Right lung (tissue), 5 donors: Measurements from ENCODE around the gene LIN9. TPM values are rescaled to one million over a fixed set of nuclear protein-coding genes. Genes with fewer than 3 reads are reported as not detected.
"Not testable (repeated sequence)": the region's sequence is repeated elsewhere in the genome, so short reads cannot be mapped to it uniquely, and the experiment has no call there.

ENCODE experiments used
- DNase-seq, 2 donors: peaks; one replicate each; pipeline ENCODE4 v3.0.0-alpha.2; 2013
- polyA plus RNA-seq, 5 donors: library from polyadenylated mRNA; unstranded; fragments of 120-200 nt; gene quantifications; one replicate each; pipeline versions ENCODE4 v1.2.1 to v1.2.3, GENCODE V29; 2013; ENCODE audit warnings: inconsistent platforms in 1 of 5, low replicate concordance in 1 of 5; ENCODE audit not compliant: insufficient read length in 5 of 5, insufficient read depth in 1 of 5

The LIN9 gene
- polyA plus RNA-seq, 5 donors: 9.3 to 17.9 (median 13.9) TPM

DNA sequence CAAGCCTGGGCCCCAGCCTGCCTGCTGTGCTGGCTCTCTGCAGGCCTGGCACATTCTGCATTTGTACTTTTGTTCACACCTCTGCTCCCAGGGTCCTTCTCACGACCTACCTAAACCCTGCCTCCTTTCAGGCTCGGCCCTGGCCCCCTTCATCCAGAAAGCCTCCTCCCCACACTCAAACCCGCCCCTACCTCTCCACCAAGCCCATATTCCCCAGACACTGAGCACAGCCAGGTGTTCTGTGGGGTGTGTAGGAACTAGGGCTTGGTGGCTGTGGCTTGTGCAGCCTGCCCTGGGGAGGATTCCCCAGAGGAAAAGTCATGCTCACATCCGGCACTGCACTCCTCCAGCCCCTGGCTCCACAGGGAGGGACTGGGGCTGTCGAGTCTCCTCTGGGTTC lies 93.7 kb downstream of the LIN9 start:
- DNase-seq: no peak

DNA sequence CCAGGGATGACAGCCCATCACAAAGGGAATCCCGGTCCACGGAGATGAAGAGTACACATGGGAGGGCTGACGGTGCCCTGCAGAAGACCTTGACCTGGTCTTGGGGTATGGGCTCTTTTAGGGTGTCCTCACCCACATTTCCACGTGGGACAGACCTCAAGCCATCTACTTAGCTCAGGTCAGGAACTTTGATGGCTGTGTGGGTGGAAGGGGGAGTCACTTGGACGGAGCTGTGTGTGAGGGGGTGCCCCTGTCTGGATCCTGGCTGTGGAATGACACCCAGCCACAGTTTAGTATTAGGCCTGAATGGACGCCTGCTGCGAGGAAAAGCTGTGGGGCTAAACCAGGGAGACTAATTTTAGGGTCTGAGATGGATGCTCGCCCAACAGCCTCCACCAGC lies 96.4 kb downstream of the LIN9 start:
- DNase-seq: no peak

DNA sequence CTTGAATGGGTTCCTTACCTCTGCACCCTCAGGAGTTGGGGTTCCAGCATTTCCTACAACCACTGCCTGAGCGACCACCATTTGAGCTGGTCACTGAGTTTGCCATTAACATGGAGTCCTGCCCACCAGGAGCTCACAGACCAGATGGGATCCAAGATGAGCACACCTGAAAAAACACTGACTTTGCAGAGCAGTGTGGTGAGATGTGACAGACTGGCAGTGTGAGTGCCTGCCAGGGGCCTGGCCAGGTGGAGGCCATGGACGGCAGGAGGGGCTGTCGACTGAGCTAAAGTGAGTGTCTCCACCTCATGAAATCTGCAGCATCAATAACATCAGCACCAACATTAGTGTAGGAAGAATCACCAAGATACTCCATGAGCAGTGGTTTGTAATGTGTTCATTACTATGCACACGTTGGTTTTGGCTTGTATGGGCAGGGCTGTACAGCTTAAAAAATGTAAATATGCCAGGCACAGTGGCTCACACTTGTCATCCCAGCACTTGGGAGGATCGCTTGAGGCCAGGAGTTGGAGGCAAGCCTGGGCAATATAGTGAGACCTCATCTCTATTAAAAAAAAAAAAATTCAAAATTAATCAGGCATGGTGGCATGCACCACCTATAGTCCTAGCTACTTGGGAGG lies 97.7 kb downstream of the LIN9 start:
- DNase-seq: no peak

DNA sequence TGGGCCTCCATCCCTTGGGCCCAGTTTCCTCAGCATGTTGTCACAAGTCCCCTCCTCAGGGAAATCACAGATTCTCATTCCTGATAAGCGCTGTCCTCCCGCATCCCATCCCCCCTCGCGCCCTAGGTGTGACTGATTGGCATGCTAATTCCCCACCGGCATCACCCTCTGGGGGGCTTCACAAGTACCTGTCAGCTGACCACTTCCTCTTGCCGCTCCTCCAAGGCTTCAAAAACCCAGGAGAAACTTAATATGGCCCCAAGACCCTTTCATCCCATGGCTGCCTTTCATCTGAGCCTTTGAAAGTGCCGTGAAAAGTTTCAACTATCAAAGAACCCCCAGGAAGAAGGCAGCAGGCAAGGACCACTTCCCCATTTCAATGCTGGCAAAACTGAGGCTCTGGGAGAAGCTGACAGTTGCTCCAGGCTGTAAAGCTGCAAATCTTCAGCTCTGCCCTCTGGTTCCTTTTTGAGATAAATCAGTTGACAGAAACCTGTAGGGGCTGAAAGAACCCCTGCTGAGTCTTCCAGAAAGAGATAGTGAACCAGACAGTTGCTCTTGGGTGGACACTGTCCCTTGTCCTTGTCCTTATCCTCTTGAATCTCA lies 98.3 kb downstream of the LIN9 start:
- no peak for DNase-seq

DNA sequence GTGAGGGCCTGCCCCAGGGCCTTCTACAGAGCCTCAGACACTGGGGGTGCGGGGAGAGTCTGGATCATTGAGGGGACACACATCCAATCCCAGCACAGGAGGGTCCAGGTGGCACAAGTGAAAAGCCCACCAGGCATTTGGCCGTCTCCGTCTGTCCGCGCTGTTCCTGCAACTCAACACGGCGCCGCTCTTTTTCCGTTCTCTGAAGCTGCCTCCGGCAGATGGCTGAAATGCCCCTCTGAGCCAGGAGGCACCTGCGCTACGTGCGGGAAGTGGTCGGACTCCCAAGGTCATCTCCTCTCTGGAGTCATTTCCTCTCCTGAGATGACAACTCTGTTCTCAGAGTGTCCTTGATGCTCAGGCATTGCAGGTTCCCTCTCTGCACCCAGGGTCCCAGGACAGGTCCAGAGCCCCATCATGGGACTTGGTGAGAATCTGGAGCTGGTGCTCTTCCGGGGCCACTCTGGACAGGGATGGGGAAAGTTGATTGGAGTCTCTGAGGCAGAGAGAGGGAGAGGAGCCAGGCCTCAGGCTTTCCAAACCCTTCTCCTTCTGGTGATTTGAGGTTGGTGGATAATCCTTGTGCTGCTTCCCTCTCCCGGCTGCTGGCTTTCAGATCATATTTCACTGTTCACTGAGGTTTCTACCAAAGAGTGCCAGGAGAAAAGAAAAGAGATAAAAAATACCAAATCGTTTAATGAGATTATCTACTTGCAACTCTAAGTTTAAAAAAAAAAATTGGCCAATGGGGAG lies 99.5 kb downstream of the LIN9 start:
- no peak for DNase-seq

DNA sequence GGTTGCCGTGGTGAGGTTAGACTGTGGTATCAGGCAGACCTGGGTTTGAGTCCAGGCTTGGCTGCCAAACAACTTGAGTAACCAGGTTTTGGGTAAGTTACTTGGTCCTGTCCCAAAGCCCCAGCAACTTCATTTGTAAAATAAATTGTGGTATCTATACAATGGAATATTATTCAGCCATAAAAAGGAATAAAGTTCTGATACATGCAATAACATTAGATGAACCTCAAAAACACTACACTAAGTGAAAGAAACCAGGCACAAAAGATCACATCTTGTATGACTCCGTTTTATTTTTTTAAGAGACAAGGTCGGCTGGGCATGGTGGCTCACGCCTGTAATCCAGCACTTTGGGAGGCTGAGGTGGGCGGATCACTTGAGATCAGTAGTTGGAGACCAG lies 101.9 kb downstream of the LIN9 start:
- no peak for DNase-seq

DNA sequence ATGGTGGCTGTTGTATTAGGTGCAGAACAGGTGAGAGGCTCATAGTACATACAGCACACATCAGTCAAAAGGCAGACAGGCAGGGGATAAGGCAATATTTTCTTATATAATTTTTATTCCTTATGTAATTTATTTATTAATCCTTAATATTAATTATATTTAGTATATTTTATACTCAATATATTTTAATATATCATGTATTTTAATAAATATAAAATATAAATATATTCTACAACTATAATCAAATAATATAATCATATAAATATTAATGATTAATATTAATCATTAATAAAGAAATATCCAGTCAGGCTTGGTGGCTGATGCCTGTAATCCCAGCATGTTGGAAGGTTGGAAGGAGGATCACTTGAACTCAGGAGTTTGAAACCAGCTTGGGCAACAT lies 104.8 kb downstream of the LIN9 start:
- no peak for DNase-seq

DNA sequence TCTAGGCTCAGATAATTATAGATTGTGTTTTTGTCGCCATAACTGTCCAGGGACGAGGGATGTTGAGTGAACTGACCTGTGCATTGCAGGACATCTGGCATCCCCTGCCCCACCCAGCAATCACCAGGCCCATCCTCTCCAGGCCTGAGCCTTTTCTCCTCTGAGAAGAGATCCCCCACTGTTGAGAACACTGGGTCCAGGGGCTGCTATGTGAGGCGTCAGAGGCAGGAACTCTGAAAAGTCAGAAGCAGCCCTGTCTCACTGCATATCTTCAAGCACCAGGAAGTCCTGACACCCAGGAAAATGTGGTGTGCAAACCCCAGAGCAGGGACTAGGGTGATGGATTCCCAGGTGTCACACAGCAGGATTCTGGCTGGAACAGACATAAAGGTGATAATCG lies 105.3 kb downstream of the LIN9 start:
- no peak for DNase-seq

DNA sequence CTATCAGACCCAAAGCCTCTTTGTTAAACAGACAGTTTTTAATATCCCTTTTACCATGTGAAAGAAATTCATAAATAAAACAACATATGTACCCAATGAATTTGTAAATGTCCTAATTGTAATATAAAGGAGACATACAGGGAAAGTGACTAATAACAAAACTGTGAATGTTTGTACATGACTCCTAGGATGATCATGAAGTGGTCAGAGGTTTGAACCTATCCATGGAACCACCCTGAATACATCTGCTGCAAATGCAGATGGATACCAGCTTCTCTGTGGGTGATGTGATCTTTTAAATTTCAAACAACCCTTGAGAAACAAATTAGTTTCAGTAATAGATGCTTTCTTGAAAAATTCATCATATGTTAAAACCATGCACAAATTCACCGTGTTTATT lies 105.7 kb downstream of the LIN9 start:
- DNase-seq: no peak

DNA sequence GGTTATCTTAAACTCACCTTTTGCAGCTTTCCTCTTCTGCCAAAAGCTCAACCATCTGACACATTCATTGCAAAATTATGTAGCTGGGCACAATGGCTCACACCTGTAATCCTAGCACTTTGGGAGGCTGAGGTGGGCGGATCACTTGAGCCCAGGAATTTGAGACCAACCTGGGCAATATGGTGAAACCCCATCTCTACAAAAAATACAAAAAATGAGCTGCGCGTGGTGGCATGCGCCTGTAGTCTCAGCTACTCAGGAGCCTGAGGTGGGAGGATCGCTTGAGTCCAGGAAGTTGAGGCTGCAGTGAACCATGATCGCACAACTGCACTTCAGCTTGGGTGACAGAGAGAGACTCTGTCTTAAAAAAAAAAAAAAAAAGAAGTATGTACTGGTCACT lies 106.3 kb downstream of the LIN9 start:
- DNase-seq: not testable (repeated sequence)

DNA sequence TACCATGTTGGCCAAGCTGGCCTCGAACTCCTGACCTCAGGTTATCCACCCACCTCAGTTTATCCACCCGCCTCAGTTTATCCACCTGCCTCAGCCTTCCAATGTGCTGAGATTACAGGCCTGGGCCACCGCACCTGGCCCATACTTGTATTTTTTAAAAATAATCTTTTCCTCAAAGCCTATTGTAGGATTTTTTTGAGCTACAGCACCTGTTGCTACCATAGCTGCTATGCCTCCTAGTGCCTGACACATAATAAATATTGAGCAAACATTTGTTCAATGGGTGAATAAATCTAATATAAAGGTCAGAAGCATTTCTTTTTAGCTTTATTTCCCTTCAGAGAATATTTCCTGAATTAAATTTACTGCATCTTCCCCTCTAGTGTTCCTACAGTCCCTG lies 106.7 kb downstream of the LIN9 start:
- no peak for DNase-seq

DNA sequence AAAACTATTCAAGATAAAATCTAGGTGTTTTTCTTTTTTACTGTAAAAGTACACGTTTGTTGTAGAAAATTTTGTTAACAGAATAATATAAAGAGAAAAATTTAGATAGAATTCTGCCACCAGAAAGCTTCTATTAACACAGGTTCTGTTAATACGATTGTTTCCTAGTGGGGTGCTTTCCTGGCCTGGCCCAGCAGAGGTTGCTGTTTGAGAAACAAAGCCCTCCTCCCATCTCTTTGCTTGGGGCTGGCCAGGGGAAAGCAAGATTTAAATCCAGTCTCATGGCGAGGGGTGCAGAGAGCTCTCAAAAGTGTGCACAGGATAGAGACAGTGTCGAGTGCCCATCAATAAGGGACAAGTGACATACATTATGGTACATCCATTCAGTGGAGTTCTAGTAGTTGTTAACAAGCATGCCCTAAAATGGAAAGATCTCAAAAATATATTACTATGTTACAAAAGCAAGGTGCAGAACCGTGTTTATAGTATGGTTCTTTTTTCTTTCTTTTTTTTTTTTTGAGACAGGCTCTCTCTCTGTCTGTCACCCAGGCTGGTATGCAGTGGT lies 107.9 kb downstream of the LIN9 start:
- DNase-seq: no peak

DNA sequence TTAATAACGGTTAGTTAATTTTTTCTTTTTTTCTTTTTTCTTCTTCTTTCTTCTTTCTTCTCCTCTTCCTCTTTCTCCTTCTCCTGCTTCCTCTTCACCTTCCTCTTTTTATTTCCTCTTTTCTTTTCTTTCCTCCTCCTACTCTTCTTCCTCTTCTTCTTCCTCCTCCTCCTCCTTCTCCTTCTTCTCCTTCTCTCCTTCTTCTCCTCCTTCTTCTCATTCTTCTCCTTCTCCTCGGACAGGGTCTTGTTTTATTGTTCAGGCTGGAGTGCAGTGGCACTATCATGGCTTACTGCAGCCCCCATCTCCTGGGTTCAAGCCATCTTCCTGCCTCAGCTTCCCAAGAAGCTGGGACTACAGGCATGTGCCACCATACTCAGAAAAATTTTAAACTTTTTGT lies 109.0 kb downstream of the LIN9 start:
- no peak for DNase-seq

DNA sequence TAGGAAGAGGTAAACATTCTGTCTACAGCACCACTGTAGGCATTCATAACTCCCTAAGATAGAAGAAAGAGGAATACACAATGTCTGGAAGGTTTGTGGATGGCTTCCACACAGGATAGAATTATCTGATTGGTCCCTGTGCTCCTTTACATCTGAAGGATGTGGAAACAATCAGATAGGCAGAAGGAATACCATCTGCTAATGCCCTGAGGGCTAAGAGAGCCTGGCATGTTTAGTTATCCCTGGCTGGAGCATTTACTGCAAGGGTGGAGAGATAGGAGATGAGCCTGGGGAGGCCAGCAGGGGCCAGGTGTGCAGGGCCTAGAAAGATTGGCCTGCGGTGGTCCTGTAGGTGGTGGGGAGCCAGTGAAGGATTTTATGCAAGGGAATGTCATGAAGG lies 113.8 kb downstream of the LIN9 start:
- no peak for DNase-seq

DNA sequence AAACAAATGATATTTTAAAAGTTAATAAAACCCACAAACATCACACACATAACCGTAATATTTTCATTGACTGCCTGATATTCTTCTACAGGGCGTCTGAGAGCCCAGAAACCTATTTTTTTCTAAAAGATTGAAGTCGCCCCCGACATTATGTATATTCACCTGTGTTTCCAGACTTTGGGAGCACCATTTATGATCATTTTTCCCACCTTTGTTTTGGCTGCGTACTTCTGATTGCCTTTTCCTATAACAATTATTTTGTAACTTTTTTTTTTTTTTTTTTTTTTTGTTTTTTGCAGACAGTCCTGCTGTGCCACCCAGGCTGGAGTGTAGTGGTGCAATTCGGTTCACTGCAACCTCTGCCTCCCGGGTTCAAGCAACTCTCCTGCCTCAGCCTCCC lies 121.6 kb downstream of the LIN9 start:
- DNase-seq: no peak

DNA sequence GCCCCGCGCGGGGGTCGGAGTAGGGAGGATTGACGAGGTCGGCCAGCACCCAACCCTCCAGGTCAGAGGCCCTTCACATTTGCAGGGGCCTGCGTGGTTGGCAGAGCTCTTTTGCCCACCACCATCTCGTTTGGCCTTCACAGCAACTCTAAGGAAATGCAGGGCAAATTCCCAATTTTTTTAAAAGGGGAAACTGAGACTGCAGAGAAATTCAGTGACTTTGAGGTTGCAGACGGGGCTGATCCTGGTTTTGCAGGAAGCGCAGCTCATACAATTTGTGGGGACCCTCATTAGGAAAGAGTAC lies 122.0 kb downstream of the LIN9 start:
- DNase-seq: no peak

DNA sequence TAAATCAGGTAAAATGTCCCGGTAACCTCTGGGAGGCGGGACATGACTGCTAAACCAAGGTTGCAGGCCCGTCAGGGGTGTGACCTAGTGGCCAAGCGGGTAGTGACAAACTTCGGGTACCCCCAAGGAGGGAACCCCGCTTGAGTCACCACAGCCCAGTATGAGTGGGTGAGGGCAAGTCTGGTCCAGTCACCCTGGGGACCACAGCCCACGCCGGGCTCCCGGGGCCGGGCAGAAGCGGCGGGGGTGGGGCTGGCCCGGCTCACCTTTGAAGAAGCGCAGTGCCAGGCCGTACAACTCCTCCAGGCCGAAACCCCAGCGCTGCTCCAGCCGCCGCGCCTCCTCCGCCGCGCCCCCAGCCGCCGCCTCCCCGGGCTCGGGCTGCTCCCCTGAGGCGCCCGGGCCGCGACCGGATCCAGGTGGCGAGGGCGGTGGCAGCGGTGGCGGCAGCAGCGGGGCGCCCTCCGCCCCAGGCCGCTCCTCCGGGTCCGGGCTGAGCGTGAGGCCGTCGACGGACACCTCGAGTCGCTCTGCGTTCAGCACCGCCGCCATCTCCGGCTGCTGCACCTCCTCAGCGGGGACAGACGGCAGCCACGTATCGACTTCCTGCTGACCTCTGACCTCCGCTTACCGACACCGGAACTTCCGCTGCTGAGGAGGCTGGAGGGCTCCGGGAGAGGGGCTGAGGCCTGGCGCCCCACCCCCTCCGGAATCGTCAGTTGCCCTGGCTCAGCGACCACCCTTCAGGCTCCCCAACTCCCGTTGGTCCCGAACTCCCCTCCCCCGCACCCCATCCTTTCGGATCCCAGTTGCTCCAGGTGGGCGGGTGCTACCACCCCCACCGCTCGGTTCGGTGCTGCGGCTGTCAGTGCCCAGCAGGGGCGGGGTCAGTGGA lies 122.6 kb downstream of the LIN9 start, which contains the start of gene ACBD3:
Gene ACBD3, minus strand, starts transcription at position 618 of the 895 bp plus-strand sequence. Its CDS starts 66 bp downstream, at position 552.
- DNase-seq: peak; percentile 89 to 93

DNA sequence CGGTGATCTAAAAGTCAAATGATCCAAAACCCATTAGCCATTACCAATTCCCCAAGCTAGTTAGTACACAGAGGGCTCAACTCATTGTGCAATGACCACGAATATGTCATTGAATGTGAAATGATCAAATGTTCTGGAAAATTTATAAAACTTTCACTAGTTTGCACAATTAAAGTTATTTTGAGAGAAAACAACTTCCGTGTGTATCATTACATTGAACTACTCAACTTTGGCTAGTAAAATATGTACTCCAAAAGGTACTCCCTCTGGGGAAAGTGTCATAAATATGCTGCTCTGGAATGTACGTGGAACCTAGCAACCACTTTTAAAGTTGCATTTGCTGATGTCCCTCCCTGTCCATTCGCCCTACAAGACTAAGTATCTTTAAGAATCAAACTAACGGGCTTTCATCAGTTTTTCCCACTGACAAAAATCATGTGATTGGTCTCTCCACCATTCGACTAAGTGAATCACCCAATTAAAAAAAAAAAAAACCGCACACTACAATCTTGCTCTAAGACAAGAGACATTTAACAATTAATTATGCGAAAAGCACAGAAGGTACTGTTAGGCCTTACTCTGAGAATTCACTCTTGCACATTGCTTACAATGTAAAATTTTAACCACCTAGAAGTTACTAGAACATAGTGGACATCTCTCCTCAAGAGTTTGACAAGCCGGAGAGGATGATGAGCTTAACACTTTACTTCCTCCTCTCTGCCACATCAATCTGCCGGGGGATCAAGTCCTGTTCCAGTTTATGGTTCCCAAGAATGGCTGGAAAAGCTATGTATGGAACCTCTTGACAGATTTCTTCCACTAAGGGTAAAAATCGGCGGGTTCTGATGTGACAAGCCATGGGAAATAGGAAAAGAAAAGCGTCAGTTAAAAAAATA lies 123.6 kb downstream of the LIN9 start:
- no peak for DNase-seq

DNA sequence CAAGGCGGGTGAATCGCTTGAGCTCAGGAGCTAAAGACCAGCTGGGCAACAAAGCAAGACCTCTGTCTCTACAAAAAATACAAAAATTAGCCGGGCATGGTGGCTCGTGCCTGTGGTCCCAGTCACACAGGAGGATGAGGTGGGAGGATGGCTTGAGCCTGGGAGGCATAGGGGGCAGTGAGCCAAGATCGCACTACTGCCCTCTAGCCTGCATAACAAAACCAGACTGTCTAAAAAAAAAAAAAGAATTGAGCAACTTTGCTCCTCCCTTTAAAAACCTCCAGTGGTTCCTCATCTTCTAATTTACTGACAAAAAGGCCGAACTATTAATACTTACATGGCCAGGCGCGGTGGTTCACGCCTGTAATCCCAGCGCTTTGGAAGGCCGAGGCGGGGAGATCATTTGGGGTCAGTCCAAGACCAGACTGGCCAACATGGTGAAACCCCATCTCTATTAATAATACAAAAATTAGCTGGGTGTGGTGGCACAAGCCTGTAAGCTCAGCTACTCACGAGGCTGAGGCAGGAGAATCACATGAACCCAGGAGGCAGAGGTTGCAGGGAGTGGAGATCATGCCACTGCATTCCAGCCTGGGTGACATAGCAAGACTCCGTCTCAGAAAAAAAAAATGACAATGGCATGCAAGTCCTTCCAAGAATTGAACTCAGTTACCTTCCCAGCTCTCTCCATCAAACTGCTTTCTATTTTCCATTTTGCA lies 126.8 kb downstream of the LIN9 start:
- DNase-seq: no peak
